ENCODE measurements around the gene FBL. TPM values are rescaled to one million over a fixed set of nuclear protein-coding genes. Genes with fewer than 3 reads are reported as not detected.

FBL gene
- total and polyA plus RNA-seq, 2 of the 13 experiments (the other 11 are each of a cell fraction or from before 2014, with no cell fraction given): 153 to 468 TPM

GRCh38 chr19:39852882-39853281, 6.7 kb upstream of the FBL start (continued):
- TF ChIP-seq UBTF (CRISPR knock-in tag; IDR thresholded peaks at IDR 0.05) (no peak), ZBTB4 (CRISPR knock-in tag; IDR thresholded peaks at IDR 0.05; ENCODE audit: borderline replicate concordance) (no peak), ZBTB7B (CRISPR knock-in tag; IDR thresholded peaks at IDR 0.05) (no peak), ZNF280D (CRISPR knock-in tag; IDR thresholded peaks at IDR 0.05) (no peak), PLRG1 (conservative IDR thresholded peaks at IDR 0.05) (no peak)
